Body of pancreas (tissue), 4 donors: ENCODE data around the gene CLEC4G.

Source experiments
- CTCF ChIP-seq, 7 experiments: fragments of 450-650 bp in 4 of 7; fragments of 200-600 bp in 3 of 7; sonication (generic) in 3 of 7; IDR thresholded peaks; one replicate each; pipeline ENCODE4 v1.5.1; 2016 to 2019; ENCODE audit warnings: antibody characterized with exemption in 7 of 7
- POLR2A ChIP-seq, 3 donors: fragments of 450-650 bp; IDR thresholded peaks; one replicate each; pipeline ENCODE4 v1.6.1; 2016; ENCODE audit warnings: antibody characterized with exemption in 3 of 3, mild to moderate bottlenecking in 2 of 3

DNA sequence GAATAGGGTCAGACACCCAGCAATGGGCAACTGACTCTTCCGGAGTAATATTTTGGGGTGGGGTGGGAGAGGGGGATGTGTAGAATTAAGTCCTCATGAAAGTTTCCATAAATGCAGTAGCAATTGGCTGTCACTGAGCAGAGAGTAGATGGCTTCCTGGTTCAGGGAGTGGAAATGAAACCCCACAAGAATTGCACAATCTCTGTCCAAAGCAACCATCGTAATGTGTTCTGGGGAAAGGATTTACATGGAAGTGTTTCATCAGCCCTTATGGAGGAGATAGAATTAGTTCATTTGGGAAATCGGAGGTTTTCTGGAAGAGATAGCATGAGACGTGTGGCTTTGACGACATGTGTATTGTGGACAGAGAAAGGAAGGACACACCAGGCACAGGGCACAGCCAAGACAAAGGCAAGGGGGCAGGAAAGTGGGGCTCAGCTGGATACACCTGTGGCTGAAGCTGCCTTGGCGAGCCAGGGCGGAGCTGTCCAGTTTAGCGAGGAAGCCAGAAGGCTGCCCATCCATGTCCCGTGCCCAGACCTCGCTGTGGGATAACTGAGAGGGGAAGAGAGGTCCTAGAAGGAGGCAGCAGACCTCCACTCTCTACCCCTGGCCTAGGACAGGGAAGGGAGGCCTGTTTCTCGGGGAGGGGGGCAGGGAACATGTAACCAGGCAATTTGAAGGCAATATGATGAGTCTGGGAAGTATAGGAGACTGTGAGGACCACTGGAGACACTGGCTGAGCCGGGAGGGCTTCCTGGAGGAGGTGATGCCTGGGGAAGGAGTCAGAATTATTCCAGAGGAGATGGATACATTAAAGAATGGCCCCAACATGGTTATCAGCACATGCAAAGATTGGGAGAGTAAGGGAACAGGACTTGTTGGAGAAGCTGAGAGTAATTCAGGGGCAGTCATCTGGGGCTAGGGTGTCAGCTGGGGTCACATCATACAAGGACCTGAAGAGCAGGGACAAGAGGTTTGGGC is 2.6 kb upstream of the CLEC4G start:
- TF ChIP-seq CTCF (IDR thresholded peaks at IDR 0.05), result no peak
- TF ChIP-seq POLR2A (IDR thresholded peaks at IDR 0.05), result no peak
